DND-41 (cell line): ENCODE results near the gene P2RX2.

Experiments
- ATAC-seq: fragments of 200-7000 bp; cut with Tn5 transposase; 3 replicates; pipeline ENCODE4 v1.9.1; 2021; ENCODE audit warnings: low read depth; ENCODE audit not compliant: insufficient read depth
- DNase-seq: peaks from one replicate; pipeline ENCODE4 v3.0.0-alpha.2; 2020
- H2AFZ ChIP-seq: 2 replicates; pipeline ENCODE4 v1.6.0; 2012; ENCODE audit warnings: low read depth, low read length
- H3K27ac ChIP-seq: 2 replicates; pipeline ENCODE4 v1.5.1; 2012; ENCODE audit warnings: low read length, inconsistent platforms
- H3K27me3 ChIP-seq: fragments of 200-600 bp; sonication (generic); 2 replicates; pipeline ENCODE4 v1.6.0; 2012; ENCODE audit warnings: low read length, mild to moderate bottlenecking, inconsistent platforms; ENCODE audit not compliant: insufficient read depth, poor library complexity
- H3K36me3 ChIP-seq: 2 replicates; pipeline ENCODE4 v1.5.1; 2012; ENCODE audit warnings: low read length, inconsistent platforms; ENCODE audit not compliant: insufficient read depth
- H3K4me1 ChIP-seq: 2 replicates; pipeline ENCODE4 v1.5.1; 2012; ENCODE audit warnings: mild to moderate bottlenecking, low read length; ENCODE audit not compliant: insufficient read depth
- H3K4me2 ChIP-seq: 2 replicates; pipeline ENCODE4 v1.6.0; 2012; ENCODE audit warnings: mild to moderate bottlenecking, moderate library complexity, low read length, inconsistent platforms; ENCODE audit not compliant: insufficient read depth
- H3K4me3 ChIP-seq, 2 experiments: fragments of 200-600 bp in 1 of 2; shearing (Covaris generic) in 1 of 2; 2 replicates each; pipeline ENCODE4 v1.5.1; 2012 to 2016; ENCODE audit warnings: inconsistent platforms in 2 of 2, low read length in 2 of 2, mild to moderate bottlenecking in 2 of 2, low read depth in 1 of 2, moderate library complexity in 1 of 2
- H3K79me2 ChIP-seq: 2 replicates; pipeline ENCODE4 v1.6.0; 2012; ENCODE audit warnings: low read length, inconsistent platforms; ENCODE audit not compliant: insufficient read depth
- H3K9ac ChIP-seq: 2 replicates; pipeline ENCODE4 v1.6.0; 2012; ENCODE audit warnings: low read depth, mild to moderate bottlenecking, inconsistent platforms, low read length, moderate library complexity
- H3K9me3 ChIP-seq: 2 replicates; pipeline ENCODE4 v1.5.1; 2012; ENCODE audit warnings: low read length, moderate library complexity, mild to moderate bottlenecking, inconsistent platforms; ENCODE audit not compliant: insufficient read depth, severe bottlenecking
- H4K20me1 ChIP-seq: 2 replicates; pipeline ENCODE4 v1.6.0; 2012; ENCODE audit warnings: low read length; ENCODE audit not compliant: insufficient read depth
- EZH2 ChIP-seq: IDR thresholded peaks from 3 replicates; pipeline ENCODE4 v1.6.1; 2012; ENCODE audit warnings: borderline replicate concordance, low read depth, mild to moderate bottlenecking, moderate library complexity, low read length, inconsistent platforms; ENCODE audit not compliant: severe bottlenecking
- TF ChIP-seq, protein P1 (sequence below): IDR thresholded peaks from 2 replicates; pipeline ENCODE4 v1.5.1; 2012; ENCODE audit warnings: borderline replicate concordance, low read length, moderate library complexity, mild to moderate bottlenecking; ENCODE audit not compliant: poor library complexity, severe bottlenecking; ENCODE audit errors: extremely low read depth

P2RX2 gene

DNA sequence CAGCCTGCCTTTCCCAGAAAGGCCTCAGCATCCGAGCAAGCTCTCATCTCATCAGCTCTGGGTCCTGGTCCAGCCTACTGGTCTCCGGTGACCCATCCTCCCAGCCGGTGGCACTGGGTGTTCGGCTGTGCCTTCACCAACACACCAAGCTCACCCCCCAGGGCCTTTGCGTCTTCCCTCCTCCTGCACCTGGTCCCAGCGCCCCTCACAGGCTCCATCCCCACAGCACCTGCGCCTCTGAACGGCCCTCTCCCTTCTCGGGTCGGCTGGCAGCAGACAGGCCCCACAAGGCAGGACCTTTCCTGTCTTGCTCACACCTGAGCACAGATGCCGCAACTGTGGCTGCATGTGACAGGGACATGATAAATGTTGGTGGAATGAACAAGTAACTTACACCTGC is 13.1 kb downstream of the P2RX2 start:
- H3K4me3 ChIP-seq, result no peak overlapping the region
- no peaks in the 10 kb centered on the region for H3K79me2 ChIP-seq
- no peak overlapping the region for H3K4me2 ChIP-seq
- ATAC-seq, result no peak
- TF ChIP-seq EZH2, result no peak
- TF ChIP-seq, protein P1, sequence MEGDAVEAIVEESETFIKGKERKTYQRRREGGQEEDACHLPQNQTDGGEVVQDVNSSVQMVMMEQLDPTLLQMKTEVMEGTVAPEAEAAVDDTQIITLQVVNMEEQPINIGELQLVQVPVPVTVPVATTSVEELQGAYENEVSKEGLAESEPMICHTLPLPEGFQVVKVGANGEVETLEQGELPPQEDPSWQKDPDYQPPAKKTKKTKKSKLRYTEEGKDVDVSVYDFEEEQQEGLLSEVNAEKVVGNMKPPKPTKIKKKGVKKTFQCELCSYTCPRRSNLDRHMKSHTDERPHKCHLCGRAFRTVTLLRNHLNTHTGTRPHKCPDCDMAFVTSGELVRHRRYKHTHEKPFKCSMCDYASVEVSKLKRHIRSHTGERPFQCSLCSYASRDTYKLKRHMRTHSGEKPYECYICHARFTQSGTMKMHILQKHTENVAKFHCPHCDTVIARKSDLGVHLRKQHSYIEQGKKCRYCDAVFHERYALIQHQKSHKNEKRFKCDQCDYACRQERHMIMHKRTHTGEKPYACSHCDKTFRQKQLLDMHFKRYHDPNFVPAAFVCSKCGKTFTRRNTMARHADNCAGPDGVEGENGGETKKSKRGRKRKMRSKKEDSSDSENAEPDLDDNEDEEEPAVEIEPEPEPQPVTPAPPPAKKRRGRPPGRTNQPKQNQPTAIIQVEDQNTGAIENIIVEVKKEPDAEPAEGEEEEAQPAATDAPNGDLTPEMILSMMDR, result no peak
- no peaks in the 10 kb centered on the region for H3K9me3 ChIP-seq
- DNase-seq, result no peak
- H4K20me1 ChIP-seq, result peaks cover 20% of the 10 kb centered on the region
- H2AFZ ChIP-seq, result no peak overlapping the region
- H3K36me3 ChIP-seq, result peaks cover 94% of the 10 kb centered on the region
- no peak overlapping the region for H3K27ac ChIP-seq
- H3K27me3 ChIP-seq, result no peaks in the 10 kb centered on the region
- no peaks in the 10 kb centered on the region for H3K4me1 ChIP-seq
- no peak overlapping the region for H3K9ac ChIP-seq

DNA sequence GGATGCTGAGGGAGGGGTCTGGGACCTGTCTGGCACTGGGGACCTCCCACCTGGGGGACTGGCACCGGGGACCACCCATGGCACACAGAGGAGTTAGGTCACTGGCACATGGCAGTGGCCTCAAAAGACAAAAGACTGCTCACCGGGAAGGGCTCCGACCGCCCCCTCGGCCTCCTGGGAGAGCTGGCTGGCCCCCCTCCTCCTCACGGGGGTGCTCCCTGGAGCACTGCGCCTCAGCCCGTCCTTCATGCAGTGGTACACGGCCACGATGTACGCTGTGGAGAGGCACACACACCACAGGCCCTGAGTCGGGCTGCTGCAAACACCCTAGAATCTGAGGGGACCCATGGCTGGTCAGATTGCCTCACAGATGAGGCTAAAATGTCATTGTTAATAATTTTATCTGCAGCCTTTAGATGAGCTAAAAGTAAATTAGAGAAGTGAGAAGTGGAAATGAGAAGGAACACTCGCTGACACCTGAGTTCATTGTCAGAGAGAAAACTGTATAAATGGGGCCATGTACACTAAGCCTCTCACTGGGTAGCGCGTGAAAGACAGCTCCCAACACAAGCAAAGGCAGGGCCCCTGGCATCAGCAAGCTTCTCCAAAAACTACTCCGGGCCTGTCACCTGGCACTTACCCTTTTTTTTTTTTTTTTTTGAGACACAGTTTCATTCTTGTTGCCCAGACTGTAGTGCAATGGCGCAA is 14.1 kb downstream of the P2RX2 start:
- no peak for DNase-seq
- Histone ChIP-seq H3K4me1 (no peaks in the 10 kb centered on the region), H3K36me3 (peaks cover 94% of the 10 kb centered on the region), H3K9me3 (no peaks in the 10 kb centered on the region), H2AFZ (no peak overlapping the region), H3K4me3 (no peak overlapping the region), H3K79me2 (no peaks in the 10 kb centered on the region), H3K4me2 (no peak overlapping the region), H4K20me1 (peaks cover 29% of the 10 kb centered on the region), H3K9ac (no peak overlapping the region), H3K27me3 (no peaks in the 10 kb centered on the region), H3K27ac (no peak overlapping the region)
- TF ChIP-seq EZH2, result no peak
- TF ChIP-seq, protein P1, result no peak
- no peak for ATAC-seq

DNA sequence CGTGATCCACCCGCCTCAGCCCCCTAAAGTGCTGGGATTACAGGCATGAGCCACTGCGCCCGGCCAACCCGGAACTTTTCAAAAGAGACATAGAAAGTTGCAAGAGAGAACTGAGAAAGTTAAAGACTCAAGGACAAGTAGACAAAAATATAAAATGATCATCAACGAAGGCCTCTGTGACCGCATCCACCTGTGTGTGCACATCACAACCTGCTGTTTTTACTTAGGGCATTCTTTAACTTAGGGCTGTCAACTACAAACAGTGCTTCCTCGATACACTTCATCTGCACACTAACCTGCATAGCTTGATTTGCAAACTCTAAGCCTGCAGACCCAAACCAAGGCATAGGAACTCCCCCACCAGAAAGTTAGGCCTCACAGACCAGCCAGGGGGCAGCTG is 14.8 kb downstream of the P2RX2 start:
- H3K79me2 ChIP-seq, result no peaks in the 10 kb centered on the region
- no peak overlapping the region for H3K9ac ChIP-seq
- peaks cover 34% of the 10 kb centered on the region for H4K20me1 ChIP-seq
- H3K4me2 ChIP-seq, result no peak overlapping the region
- DNase-seq (no peak), ATAC-seq (no peak)
- H2AFZ ChIP-seq, result no peak overlapping the region
- TF ChIP-seq, protein P1, result no peak
- no peak for TF ChIP-seq EZH2
- H3K36me3 ChIP-seq, result peaks cover 99% of the 10 kb centered on the region
- no peak overlapping the region for H3K4me3 ChIP-seq
- no peaks in the 10 kb centered on the region for H3K4me1 ChIP-seq
- H3K9me3 ChIP-seq, result no peaks in the 10 kb centered on the region
- H3K27ac ChIP-seq, result no peak overlapping the region
- no peaks in the 10 kb centered on the region for H3K27me3 ChIP-seq

DNA sequence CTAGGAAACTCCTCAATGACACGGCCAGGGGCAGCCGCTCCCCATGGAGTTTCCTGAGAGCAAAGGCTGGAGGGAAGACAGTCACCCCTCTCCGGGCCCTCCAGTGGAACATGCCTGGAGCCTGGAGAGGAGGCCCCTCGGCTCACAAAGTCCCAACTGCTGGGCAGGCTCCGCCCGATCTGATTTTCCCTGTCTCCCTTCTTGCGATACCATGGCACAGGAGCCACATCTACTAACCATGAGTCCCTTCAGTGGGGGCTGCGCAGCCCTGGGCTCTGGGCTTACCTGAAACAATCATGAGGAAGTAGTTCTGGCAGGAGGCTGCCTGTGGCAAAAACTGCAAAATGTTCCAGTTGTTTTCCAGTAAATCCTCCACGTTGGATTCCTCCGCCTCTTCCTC is 15.3 kb downstream of the P2RX2 start:
- H3K36me3 ChIP-seq, result peaks cover 100% of the 10 kb centered on the region
- H3K79me2 ChIP-seq, result no peaks in the 10 kb centered on the region; the same call in 1 of the 2 replicates
- H3K27me3 ChIP-seq, result no peaks in the 10 kb centered on the region
- no peak overlapping the region for H2AFZ ChIP-seq
- H3K4me2 ChIP-seq, result no peak overlapping the region
- H3K27ac ChIP-seq, result no peak overlapping the region
- H4K20me1 ChIP-seq, result peaks cover 38% of the 10 kb centered on the region
- H3K9me3 ChIP-seq, result no peaks in the 10 kb centered on the region
- H3K4me3 ChIP-seq, result no peak overlapping the region
- no peak overlapping the region for H3K9ac ChIP-seq
- no peaks in the 10 kb centered on the region for H3K4me1 ChIP-seq
- DNase-seq (no peak), ATAC-seq (no peak)
- TF ChIP-seq, protein P1, result no peak
- TF ChIP-seq EZH2, result no peak
